HepG2 (cell line): ENCODE data around the gene MRPS5. TPM values are rescaled to one million over a fixed set of nuclear protein-coding genes. Genes with fewer than 3 reads are reported as not detected.

Experiments
- GABPB1 ChIP-seq: IDR thresholded peaks from 2 replicates; pipeline ENCODE4 v1.6.1; 2016; ENCODE audit warnings: mild to moderate bottlenecking, missing genetic modification reagents, moderate library complexity, missing compliant biosample characterization
- GZF1 ChIP-seq: sonication (generic); formaldehyde crosslinking; IDR thresholded peaks from 2 replicates; pipeline ENCODE4 v1.5.1; 2020; ENCODE audit warnings: mild to moderate bottlenecking, missing genetic modification reagents
- HES4 ChIP-seq: sonication (generic); formaldehyde crosslinking; IDR thresholded peaks from 2 replicates; pipeline ENCODE4 v1.9.0; 2021; ENCODE audit warnings: mild to moderate bottlenecking, missing genetic modification reagents, borderline replicate concordance
- JDP2 ChIP-seq: sonication (generic); formaldehyde crosslinking; IDR thresholded peaks from 2 replicates; pipeline ENCODE4 v1.8.1; 2022; ENCODE audit warnings: missing genetic modification reagents, borderline replicate concordance
- NFYB ChIP-seq: sonication (generic); formaldehyde crosslinking; IDR thresholded peaks from 2 replicates; pipeline ENCODE4 v1.4.0; 2020; ENCODE audit warnings: missing genetic modification reagents
- REPIN1 ChIP-seq: sonication (generic); formaldehyde crosslinking; IDR thresholded peaks from 2 replicates; pipeline ENCODE4 v1.8.0; 2022; ENCODE audit warnings: missing genetic modification reagents, low read depth, mild to moderate bottlenecking, borderline replicate concordance
- SAFB2 ChIP-seq: sonication (generic); formaldehyde crosslinking; IDR thresholded peaks from 2 replicates; pipeline ENCODE4 v1.5.1; 2020; ENCODE audit warnings: missing genetic modification reagents, low read depth, mild to moderate bottlenecking, borderline replicate concordance
- SETDB1 ChIP-seq: sonication (generic); formaldehyde crosslinking; IDR thresholded peaks from 2 replicates; pipeline ENCODE4 v1.5.1; 2020; ENCODE audit warnings: missing genetic modification reagents, mild to moderate bottlenecking, borderline replicate concordance
- SMARCE1 ChIP-seq: fragments of 450-650 bp; IDR thresholded peaks from 2 replicates; pipeline ENCODE4 v1.6.1; 2017; ENCODE audit warnings: borderline replicate concordance
- ZNF256 ChIP-seq: sonication (generic); formaldehyde crosslinking; conservative IDR thresholded peaks from 2 replicates; pipeline ENCODE4 v1.4.0; 2020; ENCODE audit warnings: missing genetic modification reagents
- ZNF296 ChIP-seq: sonication (generic); formaldehyde crosslinking; conservative IDR thresholded peaks from 2 replicates; pipeline ENCODE4 v1.5.0; 2020; ENCODE audit warnings: mild to moderate bottlenecking, missing genetic modification reagents
- polyA plus RNA-seq, 8 experiments: library from polyadenylated mRNA; depleted of rRNA in 3 of 8; stranded (reverse) in 7 of 8; unstranded in 1 of 8; fragments of >200 nt; fragmentation: Illumina TruSeq in 4 of 8; extraction: Trizol in 4 of 8; gene quantifications; 2 replicates each; pipeline versions ENCODE4 v1.2.1 to v1.2.3, GENCODE V29; 2011 to 2016; ENCODE audit warnings: low read depth in 4 of 8, missing spikeins in 1 of 8, mixed read lengths in 1 of 8; ENCODE audit not compliant: insufficient read depth in 1 of 8
- total RNA-seq, 5 experiments: library from RNA; depleted of rRNA; stranded (reverse); fragments of >200 nt; fragmentation: Illumina TruSeq; extraction: Trizol; gene quantifications; 2 replicates each; pipeline ENCODE4 v1.2.3, GENCODE V29; 2016; ENCODE audit warnings: low read depth in 1 of 5
- TF ChIP-seq, protein P1 (sequence below): sonication (generic); formaldehyde crosslinking; IDR thresholded peaks from 2 replicates; pipeline ENCODE4 v1.5.0; 2020; ENCODE audit warnings: missing genetic modification reagents
- TF ChIP-seq, protein P2 (sequence below): sonication (generic); formaldehyde crosslinking; IDR thresholded peaks from 2 replicates; pipeline ENCODE4 v1.5.1; 2020; ENCODE audit warnings: missing genetic modification reagents, mild to moderate bottlenecking, borderline replicate concordance
- TF ChIP-seq, protein P3 (sequence below): sonication (generic); formaldehyde crosslinking; IDR thresholded peaks from 2 replicates; pipeline ENCODE4 v1.8.0; 2022; ENCODE audit warnings: mild to moderate bottlenecking, missing genetic modification reagents, borderline replicate concordance
- TF ChIP-seq, protein P4 (sequence below): sonication (generic); formaldehyde crosslinking; IDR thresholded peaks from 2 replicates; pipeline ENCODE4 v1.9.0; 2021; ENCODE audit warnings: missing genetic modification reagents, borderline replicate concordance
- TF ChIP-seq, protein P5 (sequence below): sonication (generic); formaldehyde crosslinking; IDR thresholded peaks from 2 replicates; pipeline ENCODE4 v1.8.0; 2022; ENCODE audit warnings: mild to moderate bottlenecking, missing genetic modification reagents, moderate library complexity
- TF ChIP-seq, protein P6 (sequence below): sonication (generic); formaldehyde crosslinking; IDR thresholded peaks from 2 replicates; pipeline ENCODE4 v1.5.0; 2020; ENCODE audit warnings: mild to moderate bottlenecking, missing genetic modification reagents

The MRPS5 gene
- total and polyA plus RNA-seq, 2 of the 13 experiments (the other 11 are each of a cell fraction or from before 2014, with no cell fraction given) = 98.8 to 134 TPM

DNA sequence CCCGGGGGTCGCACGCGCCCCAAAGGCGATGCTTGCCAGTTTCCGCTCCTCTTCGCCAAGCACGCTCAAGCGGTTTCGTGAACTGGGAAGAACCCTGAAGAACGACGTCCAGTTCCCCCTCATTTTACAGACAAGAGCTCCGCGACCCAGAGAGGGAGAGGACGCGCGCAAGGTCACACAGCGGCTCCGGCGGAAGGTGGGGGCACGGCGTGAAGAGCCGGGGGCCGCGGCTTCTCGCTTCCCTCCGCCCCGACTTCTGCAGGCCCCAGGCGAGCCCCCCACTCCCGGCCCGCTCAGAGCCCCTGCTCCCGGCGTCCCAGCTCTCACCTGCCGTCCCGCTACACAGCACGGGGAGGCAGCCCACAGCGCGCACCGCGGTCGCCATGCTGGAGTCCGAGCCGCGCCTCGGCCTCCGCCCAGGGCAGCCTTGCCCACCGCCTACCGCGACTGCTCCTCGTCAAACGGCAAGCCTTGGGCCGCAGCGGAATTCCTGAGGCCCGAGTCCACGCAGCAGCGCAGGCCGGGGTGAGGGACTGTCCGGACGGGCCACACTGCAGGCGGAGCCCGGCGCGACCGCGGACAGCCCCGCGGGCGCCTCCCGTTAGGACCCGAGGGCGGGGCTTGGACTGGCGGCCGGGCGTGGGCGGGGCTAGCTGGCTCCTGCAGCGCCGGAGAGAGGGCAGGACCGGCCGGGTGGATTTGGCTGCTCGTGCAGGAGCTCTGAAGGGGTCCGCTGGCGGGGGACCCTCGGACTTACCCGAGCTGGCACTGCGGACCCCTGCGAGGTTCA is at the start of gene MRPS5 (continued):
- TF ChIP-seq HES4 (CRISPR knock-in tag) (peak; percentile 89), ZNF256 (peak; percentile 69; the same call in 1 of the 2 replicates), ZNF296 (CRISPR knock-in tag) (no peak; the same call in 1 of the 2 replicates), GABPB1 (CRISPR knock-in tag) (peak; percentile 88; the same call in 1 of the 2 replicates), SETDB1 (no peak), SMARCE1 (no peak), NFYB (CRISPR knock-in tag) (peak; percentile 20), JDP2 (CRISPR knock-in tag) (no peak), SAFB2 (peak; percentile 90; the same call in 1 of the 2 replicates), GZF1 (CRISPR knock-in tag) (no peak), REPIN1 (CRISPR knock-in tag) (peak; percentile 94)
- TF ChIP-seq, protein P1, sequence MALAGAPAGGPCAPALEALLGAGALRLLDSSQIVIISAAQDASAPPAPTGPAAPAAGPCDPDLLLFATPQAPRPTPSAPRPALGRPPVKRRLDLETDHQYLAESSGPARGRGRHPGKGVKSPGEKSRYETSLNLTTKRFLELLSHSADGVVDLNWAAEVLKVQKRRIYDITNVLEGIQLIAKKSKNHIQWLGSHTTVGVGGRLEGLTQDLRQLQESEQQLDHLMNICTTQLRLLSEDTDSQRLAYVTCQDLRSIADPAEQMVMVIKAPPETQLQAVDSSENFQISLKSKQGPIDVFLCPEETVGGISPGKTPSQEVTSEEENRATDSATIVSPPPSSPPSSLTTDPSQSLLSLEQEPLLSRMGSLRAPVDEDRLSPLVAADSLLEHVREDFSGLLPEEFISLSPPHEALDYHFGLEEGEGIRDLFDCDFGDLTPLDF = peak; percentile 63
- TF ChIP-seq, protein P2, sequence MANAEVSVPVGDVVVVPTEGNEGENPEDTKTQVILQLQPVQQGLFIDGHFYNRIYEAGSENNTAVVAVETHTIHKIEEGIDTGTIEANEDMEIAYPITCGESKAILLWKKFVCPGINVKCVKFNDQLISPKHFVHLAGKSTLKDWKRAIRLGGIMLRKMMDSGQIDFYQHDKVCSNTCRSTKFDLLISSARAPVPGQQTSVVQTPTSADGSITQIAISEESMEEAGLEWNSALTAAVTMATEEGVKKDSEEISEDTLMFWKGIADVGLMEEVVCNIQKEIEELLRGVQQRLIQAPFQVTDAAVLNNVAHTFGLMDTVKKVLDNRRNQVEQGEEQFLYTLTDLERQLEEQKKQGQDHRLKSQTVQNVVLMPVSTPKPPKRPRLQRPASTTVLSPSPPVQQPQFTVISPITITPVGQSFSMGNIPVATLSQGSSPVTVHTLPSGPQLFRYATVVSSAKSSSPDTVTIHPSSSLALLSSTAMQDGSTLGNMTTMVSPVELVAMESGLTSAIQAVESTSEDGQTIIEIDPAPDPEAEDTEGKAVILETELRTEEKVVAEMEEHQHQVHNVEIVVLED (CRISPR knock-in tag) = peak; percentile 86
- TF ChIP-seq, protein P3, sequence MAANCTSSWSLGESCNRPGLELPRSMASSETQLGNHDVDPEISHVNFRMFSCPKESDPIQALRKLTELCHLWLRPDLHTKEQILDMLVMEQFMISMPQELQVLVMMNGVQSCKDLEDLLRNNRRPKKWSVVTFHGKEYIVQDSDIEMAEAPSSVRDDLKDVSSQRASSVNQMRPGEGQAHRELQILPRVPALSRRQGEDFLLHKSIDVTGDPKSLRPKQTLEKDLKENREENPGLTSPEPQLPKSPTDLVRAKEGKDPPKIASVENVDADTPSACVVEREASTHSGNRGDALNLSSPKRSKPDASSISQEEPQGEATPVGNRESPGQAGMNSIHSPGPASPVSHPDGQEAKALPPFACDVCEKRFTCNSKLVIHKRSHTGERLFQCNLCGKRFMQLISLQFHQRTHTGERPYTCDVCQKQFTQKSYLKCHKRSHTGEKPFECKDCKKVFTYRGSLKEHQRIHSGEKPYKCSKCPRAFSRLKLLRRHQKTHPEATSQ (CRISPR knock-in tag) = peak; percentile 46; the same call in 1 of the 2 replicates
- TF ChIP-seq, protein P4, sequence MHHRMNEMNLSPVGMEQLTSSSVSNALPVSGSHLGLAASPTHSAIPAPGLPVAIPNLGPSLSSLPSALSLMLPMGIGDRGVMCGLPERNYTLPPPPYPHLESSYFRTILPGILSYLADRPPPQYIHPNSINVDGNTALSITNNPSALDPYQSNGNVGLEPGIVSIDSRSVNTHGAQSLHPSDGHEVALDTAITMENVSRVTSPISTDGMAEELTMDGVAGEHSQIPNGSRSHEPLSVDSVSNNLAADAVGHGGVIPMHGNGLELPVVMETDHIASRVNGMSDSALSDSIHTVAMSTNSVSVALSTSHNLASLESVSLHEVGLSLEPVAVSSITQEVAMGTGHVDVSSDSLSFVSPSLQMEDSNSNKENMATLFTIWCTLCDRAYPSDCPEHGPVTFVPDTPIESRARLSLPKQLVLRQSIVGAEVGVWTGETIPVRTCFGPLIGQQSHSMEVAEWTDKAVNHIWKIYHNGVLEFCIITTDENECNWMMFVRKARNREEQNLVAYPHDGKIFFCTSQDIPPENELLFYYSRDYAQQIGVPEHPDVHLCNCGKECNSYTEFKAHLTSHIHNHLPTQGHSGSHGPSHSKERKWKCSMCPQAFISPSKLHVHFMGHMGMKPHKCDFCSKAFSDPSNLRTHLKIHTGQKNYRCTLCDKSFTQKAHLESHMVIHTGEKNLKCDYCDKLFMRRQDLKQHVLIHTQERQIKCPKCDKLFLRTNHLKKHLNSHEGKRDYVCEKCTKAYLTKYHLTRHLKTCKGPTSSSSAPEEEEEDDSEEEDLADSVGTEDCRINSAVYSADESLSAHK (CRISPR knock-in tag) = no peak
- TF ChIP-seq, protein P5, sequence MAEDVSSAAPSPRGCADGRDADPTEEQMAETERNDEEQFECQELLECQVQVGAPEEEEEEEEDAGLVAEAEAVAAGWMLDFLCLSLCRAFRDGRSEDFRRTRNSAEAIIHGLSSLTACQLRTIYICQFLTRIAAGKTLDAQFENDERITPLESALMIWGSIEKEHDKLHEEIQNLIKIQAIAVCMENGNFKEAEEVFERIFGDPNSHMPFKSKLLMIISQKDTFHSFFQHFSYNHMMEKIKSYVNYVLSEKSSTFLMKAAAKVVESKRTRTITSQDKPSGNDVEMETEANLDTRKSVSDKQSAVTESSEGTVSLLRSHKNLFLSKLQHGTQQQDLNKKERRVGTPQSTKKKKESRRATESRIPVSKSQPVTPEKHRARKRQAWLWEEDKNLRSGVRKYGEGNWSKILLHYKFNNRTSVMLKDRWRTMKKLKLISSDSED (CRISPR knock-in tag) = no peak
- TF ChIP-seq, protein P6, sequence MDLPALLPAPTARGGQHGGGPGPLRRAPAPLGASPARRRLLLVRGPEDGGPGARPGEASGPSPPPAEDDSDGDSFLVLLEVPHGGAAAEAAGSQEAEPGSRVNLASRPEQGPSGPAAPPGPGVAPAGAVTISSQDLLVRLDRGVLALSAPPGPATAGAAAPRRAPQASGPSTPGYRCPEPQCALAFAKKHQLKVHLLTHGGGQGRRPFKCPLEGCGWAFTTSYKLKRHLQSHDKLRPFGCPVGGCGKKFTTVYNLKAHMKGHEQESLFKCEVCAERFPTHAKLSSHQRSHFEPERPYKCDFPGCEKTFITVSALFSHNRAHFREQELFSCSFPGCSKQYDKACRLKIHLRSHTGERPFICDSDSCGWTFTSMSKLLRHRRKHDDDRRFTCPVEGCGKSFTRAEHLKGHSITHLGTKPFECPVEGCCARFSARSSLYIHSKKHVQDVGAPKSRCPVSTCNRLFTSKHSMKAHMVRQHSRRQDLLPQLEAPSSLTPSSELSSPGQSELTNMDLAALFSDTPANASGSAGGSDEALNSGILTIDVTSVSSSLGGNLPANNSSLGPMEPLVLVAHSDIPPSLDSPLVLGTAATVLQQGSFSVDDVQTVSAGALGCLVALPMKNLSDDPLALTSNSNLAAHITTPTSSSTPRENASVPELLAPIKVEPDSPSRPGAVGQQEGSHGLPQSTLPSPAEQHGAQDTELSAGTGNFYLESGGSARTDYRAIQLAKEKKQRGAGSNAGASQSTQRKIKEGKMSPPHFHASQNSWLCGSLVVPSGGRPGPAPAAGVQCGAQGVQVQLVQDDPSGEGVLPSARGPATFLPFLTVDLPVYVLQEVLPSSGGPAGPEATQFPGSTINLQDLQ (CRISPR knock-in tag) = 0 out of 2 replicates have a peak, but pooled peaks have one; percentile 73
